Memory B cell (primary cell): ENCODE results near the gene SRGAP3.
"Not testable (repeated sequence)": the region's sequence is repeated elsewhere in the genome, so short reads cannot be mapped to it uniquely, and the experiment has no call there.

Source experiments
- ATAC-seq: fragments of 150-1000 bp; cut with Tn5 transposase; 2 replicates; pipeline ENCODE4 v1.10.0; 2021; ENCODE audit warnings: low read depth, mild to moderate bottlenecking, moderate library complexity
- DNase-seq, 2 donors: peaks; one replicate each; pipeline ENCODE4 v3.0.0; 2022; ENCODE audit warnings: low spot score in 2 of 2
- H3K27ac Mint-ChIP-seq: one replicate; pipeline ENCODE4 v1.8.0; 2022; ENCODE audit warnings: mild to moderate bottlenecking, moderate library complexity, mixed read lengths
- H3K27me3 Mint-ChIP-seq: one replicate; pipeline ENCODE4 v1.8.0; 2022; ENCODE audit warnings: mixed read lengths
- H3K36me3 Mint-ChIP-seq: one replicate; pipeline ENCODE4 v1.8.0; 2022; ENCODE audit warnings: mild to moderate bottlenecking, mixed read lengths
- H3K4me1 Mint-ChIP-seq: one replicate; pipeline ENCODE4 v1.8.0; 2022; ENCODE audit warnings: mixed read lengths
- H3K4me3 Mint-ChIP-seq: one replicate; pipeline ENCODE4 v1.8.0; 2022; ENCODE audit warnings: mild to moderate bottlenecking, moderate library complexity, mixed read lengths
- H3K9me3 Mint-ChIP-seq: one replicate; pipeline ENCODE4 v1.8.0; 2022; ENCODE audit warnings: mixed read lengths

The SRGAP3 gene

GRCh38 chr3:9100513-9100894, 148.9 kb downstream of the SRGAP3 start:
- DNase-seq, result no peak
- ATAC-seq, result no peak
- no peak overlapping the region for H3K27ac Mint-ChIP-seq
- no peaks in the 10 kb centered on the region for H3K9me3 Mint-ChIP-seq
- no peaks in the 10 kb centered on the region for H3K4me1 Mint-ChIP-seq
- H3K36me3 Mint-ChIP-seq, result no peaks in the 10 kb centered on the region
- H3K4me3 Mint-ChIP-seq, result no peak overlapping the region
- H3K27me3 Mint-ChIP-seq, result peaks cover 10% of the 10 kb centered on the region

- H3K27ac Mint-ChIP-seq, result no peak overlapping the region
- DNase-seq, result no peak
- no peak overlapping the region for H3K4me3 Mint-ChIP-seq
- no peaks in the 10 kb centered on the region for H3K36me3 Mint-ChIP-seq
- no peaks in the 10 kb centered on the region for H3K9me3 Mint-ChIP-seq
- peaks cover 10% of the 10 kb centered on the region for H3K27me3 Mint-ChIP-seq
- no peak for ATAC-seq
- H3K4me1 Mint-ChIP-seq, result no peaks in the 10 kb centered on the region
Measured at GRCh38 chr3:9099702-9100512, 149.5 kb downstream of the SRGAP3 start.

GRCh38 chr3:9098716-9099675, 150.4 kb downstream of the SRGAP3 start:
- no peaks in the 10 kb centered on the region for H3K9me3 Mint-ChIP-seq
- H3K27ac Mint-ChIP-seq, result no peak overlapping the region
- no peak overlapping the region for H3K4me3 Mint-ChIP-seq
- no peaks in the 10 kb centered on the region for H3K4me1 Mint-ChIP-seq
- ATAC-seq, result no peak
- DNase-seq, result no peak
- peaks cover 10% of the 10 kb centered on the region for H3K27me3 Mint-ChIP-seq
- H3K36me3 Mint-ChIP-seq, result no peaks in the 10 kb centered on the region

GRCh38 chr3:9097495-9097894, 152.0 kb downstream of the SRGAP3 start:
- no peak overlapping the region for H3K27ac Mint-ChIP-seq
- peaks cover 2% of the 10 kb centered on the region for H3K9me3 Mint-ChIP-seq
- H3K4me1 Mint-ChIP-seq, result no peaks in the 10 kb centered on the region

GRCh38 chr3:9091486-9092235, 157.8 kb downstream of the SRGAP3 start:
- Mint-ChIP-seq H3K27ac (no peak overlapping the region), H3K4me1 (no peaks in the 10 kb centered on the region), H3K9me3 (peaks cover 2% of the 10 kb centered on the region), H3K36me3 (peaks cover 2% of the 10 kb centered on the region), H3K4me3 (no peak overlapping the region), H3K27me3 (peaks cover 8% of the 10 kb centered on the region)
- ATAC-seq (no peak), DNase-seq (no peak)

More at GRCh38 chr3:9097495-9097894, 152.0 kb downstream of the SRGAP3 start:
- no peak for ATAC-seq
- Mint-ChIP-seq H3K4me3 (no peak overlapping the region), H3K36me3 (peaks cover 2% of the 10 kb centered on the region), H3K27me3 (peaks cover 10% of the 10 kb centered on the region)
- DNase-seq, result no peak

- Mint-ChIP-seq H3K27me3 (peaks cover 8% of the 10 kb centered on the region), H3K36me3 (peaks cover 2% of the 10 kb centered on the region), H3K27ac (no peak overlapping the region), H3K4me1 (no peaks in the 10 kb centered on the region), H3K4me3 (no peak overlapping the region), H3K9me3 (peaks cover 2% of the 10 kb centered on the region)
- ATAC-seq, result no peak
- DNase-seq, result no peak
Measured at GRCh38 chr3:9088441-9089353, 160.7 kb downstream of the SRGAP3 start.

GRCh38 chr3:9087831-9088413, 161.5 kb downstream of the SRGAP3 start:
- H3K9me3 Mint-ChIP-seq, result no peaks in the 10 kb centered on the region
- ATAC-seq (no peak), DNase-seq (no peak)
- no peaks in the 10 kb centered on the region for H3K4me1 Mint-ChIP-seq
- H3K27ac Mint-ChIP-seq, result no peak overlapping the region
- no peaks in the 10 kb centered on the region for H3K36me3 Mint-ChIP-seq
- H3K27me3 Mint-ChIP-seq, result peaks cover 6% of the 10 kb centered on the region
- H3K4me3 Mint-ChIP-seq, result no peak overlapping the region

- not testable (repeated sequence) for H3K27me3 Mint-ChIP-seq, H3K9me3 Mint-ChIP-seq, ATAC-seq, H3K27ac Mint-ChIP-seq, H3K4me3 Mint-ChIP-seq, H3K4me1 Mint-ChIP-seq, DNase-seq, H3K36me3 Mint-ChIP-seq
Measured at GRCh38 chr3:9085428-9085827, 164.0 kb downstream of the SRGAP3 start.

- no peaks in the 10 kb centered on the region for H3K9me3 Mint-ChIP-seq
- no peak overlapping the region for H3K4me3 Mint-ChIP-seq
- H3K4me1 Mint-ChIP-seq, result no peaks in the 10 kb centered on the region
- H3K36me3 Mint-ChIP-seq, result no peaks in the 10 kb centered on the region
- DNase-seq, result no peak
- no peak for ATAC-seq
- H3K27ac Mint-ChIP-seq, result no peak overlapping the region
- no peaks in the 10 kb centered on the region for H3K27me3 Mint-ChIP-seq
Measured at GRCh38 chr3:9081184-9081818, 168.1 kb downstream of the SRGAP3 start.

- no peaks in the 10 kb centered on the region for H3K9me3 Mint-ChIP-seq
- H3K27me3 Mint-ChIP-seq, result no peaks in the 10 kb centered on the region
- DNase-seq, result no peak
- H3K27ac Mint-ChIP-seq, result no peak overlapping the region
- H3K4me3 Mint-ChIP-seq, result no peak overlapping the region
- no peaks in the 10 kb centered on the region for H3K36me3 Mint-ChIP-seq
- ATAC-seq, result no peak
- H3K4me1 Mint-ChIP-seq, result no peaks in the 10 kb centered on the region
Measured at GRCh38 chr3:9080163-9080562, 169.3 kb downstream of the SRGAP3 start.

- Mint-ChIP-seq H3K4me1 (no peaks in the 10 kb centered on the region), H3K9me3 (no peaks in the 10 kb centered on the region), H3K4me3 (no peak overlapping the region), H3K27me3 (no peaks in the 10 kb centered on the region), H3K27ac (no peak overlapping the region), H3K36me3 (no peaks in the 10 kb centered on the region)
- DNase-seq, result no peak
- no peak for ATAC-seq
Measured at GRCh38 chr3:9079676-9080075, 169.8 kb downstream of the SRGAP3 start.

GRCh38 chr3:9078561-9079240, 170.7 kb downstream of the SRGAP3 start:
- Mint-ChIP-seq H3K36me3 (no peaks in the 10 kb centered on the region), H3K4me3 (no peak overlapping the region), H3K4me1 (no peaks in the 10 kb centered on the region), H3K9me3 (no peaks in the 10 kb centered on the region), H3K27me3 (no peaks in the 10 kb centered on the region), H3K27ac (no peak overlapping the region)
- DNase-seq, result no peak
- no peak for ATAC-seq
